Ishikawa (cell line): ENCODE results near the gene CLDN6.

Experiments
- CEBPB ChIP-seq: IDR thresholded peaks from 2 replicates; pipeline ENCODE4 v1.6.1; 2012
- CREB1 ChIP-seq: IDR thresholded peaks from 2 replicates; pipeline ENCODE4 v1.6.1; 2012; ENCODE audit warnings: low read depth
- EGR1 ChIP-seq: IDR thresholded peaks from 2 replicates; pipeline ENCODE4 v1.6.1; 2012
- EP300 ChIP-seq: IDR thresholded peaks from 2 replicates; pipeline ENCODE4 v1.6.1; 2012; ENCODE audit warnings: borderline replicate concordance
- FOXM1 ChIP-seq: IDR thresholded peaks from 2 replicates; pipeline ENCODE4 v1.6.1; 2012; ENCODE audit warnings: low read depth, borderline replicate concordance
- NFIC ChIP-seq: IDR thresholded peaks from 2 replicates; pipeline ENCODE4 v1.6.1; 2012
- RAD21 ChIP-seq: IDR thresholded peaks from 2 replicates; pipeline ENCODE4 v1.6.1; 2012; ENCODE audit warnings: low read depth
- REST ChIP-seq: IDR thresholded peaks from 2 replicates; pipeline ENCODE4 v1.6.1; 2012; ENCODE audit warnings: low read depth, mild to moderate bottlenecking
- TAF1 ChIP-seq: IDR thresholded peaks from 2 replicates; pipeline ENCODE4 v1.6.1; 2012; ENCODE audit warnings: low read depth, mild to moderate bottlenecking
- TCF12 ChIP-seq: IDR thresholded peaks from 2 replicates; pipeline ENCODE4 v1.6.1; 2012; ENCODE audit warnings: low read depth
- TEAD4 ChIP-seq: IDR thresholded peaks from 2 replicates; pipeline ENCODE4 v1.6.1; 2012
- YY1 ChIP-seq: IDR thresholded peaks from 2 replicates; pipeline ENCODE4 v1.6.1; 2012; ENCODE audit warnings: low read depth
- ZBTB7A ChIP-seq: IDR thresholded peaks from 2 replicates; pipeline ENCODE4 v1.6.1; 2012; ENCODE audit warnings: low read depth
- TF ChIP-seq, protein P1 (sequence below): IDR thresholded peaks from 2 replicates; pipeline ENCODE4 v1.6.1; 2012
- TF ChIP-seq, protein P2 (sequence below): IDR thresholded peaks from 2 replicates; pipeline ENCODE4 v1.6.1; 2012

The CLDN6 gene

DNA sequence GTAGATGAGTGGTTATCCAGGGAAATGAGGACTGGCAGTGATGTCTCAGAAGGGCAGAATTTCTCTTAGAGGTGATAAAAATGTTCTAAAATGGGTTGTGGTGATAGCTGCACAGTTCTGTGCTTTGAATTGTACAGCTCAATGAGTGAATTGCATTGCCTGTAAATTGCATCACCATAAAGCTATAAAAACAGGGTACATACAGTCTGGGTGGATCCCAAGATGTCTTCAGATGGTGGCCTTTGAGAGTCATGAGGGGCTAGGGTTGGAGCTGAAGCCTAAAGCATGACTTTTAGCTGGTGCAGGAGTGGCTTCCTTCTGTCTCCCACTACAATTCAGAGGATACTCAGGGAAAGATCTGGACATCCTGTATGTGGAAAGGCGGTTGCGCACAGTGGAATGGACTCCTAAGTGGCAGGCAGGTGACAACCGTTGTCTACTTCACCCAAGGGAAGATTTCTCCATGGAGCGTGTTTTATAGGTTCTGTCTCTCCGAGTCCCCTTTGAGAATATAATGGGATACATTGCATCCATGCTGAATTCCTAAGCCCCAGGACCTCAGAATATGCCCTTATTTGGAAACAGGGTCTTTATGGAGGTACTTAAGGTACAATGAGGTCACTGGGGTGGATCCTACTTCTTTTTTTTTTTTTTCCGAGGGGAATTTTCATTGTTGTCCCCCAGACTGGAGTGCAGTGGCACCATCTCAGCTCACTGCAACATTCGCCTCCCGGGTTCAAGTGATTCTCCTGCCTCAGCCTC is 45.8 kb upstream of the CLDN6 start:
- TF ChIP-seq EGR1, result no peak
- no peak for TF ChIP-seq FOXM1
- no peak for TF ChIP-seq RAD21
- no peak for TF ChIP-seq REST
- TF ChIP-seq, protein P1, sequence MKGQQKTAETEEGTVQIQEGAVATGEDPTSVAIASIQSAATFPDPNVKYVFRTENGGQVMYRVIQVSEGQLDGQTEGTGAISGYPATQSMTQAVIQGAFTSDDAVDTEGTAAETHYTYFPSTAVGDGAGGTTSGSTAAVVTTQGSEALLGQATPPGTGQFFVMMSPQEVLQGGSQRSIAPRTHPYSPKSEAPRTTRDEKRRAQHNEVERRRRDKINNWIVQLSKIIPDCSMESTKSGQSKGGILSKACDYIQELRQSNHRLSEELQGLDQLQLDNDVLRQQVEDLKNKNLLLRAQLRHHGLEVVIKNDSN, result no peak
- TF ChIP-seq CREB1, result no peak
- no peak for TF ChIP-seq CEBPB
- no peak for TF ChIP-seq ZBTB7A

- TF ChIP-seq, protein P1, result peak; percentile 56
- TF ChIP-seq EP300 (no peak), CREB1 (no peak), TCF12 (no peak), FOXM1 (no peak), CEBPB (no peak)
Measured at GRCh38 chr16:3062553-3062952, 44.6 kb upstream of the CLDN6 start.

GRCh38 chr16:3060339-3061127 is 42.5 kb upstream of the CLDN6 start:
- no peak for TF ChIP-seq TAF1

- no peak for TF ChIP-seq ZBTB7A
- TF ChIP-seq, protein P2, sequence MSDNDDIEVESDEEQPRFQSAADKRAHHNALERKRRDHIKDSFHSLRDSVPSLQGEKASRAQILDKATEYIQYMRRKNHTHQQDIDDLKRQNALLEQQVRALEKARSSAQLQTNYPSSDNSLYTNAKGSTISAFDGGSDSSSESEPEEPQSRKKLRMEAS, result no peak
- no peak for TF ChIP-seq YY1
- no peak for TF ChIP-seq FOXM1
- no peak for TF ChIP-seq RAD21
- no peak for TF ChIP-seq REST
- no peak for TF ChIP-seq NFIC
- TF ChIP-seq EP300, result no peak
- no peak for TF ChIP-seq TCF12
- no peak for TF ChIP-seq EGR1
- TF ChIP-seq TEAD4, result no peak
- TF ChIP-seq, protein P1, result no peak
- TF ChIP-seq CEBPB, result no peak
- no peak for TF ChIP-seq CREB1
- TF ChIP-seq TAF1, result no peak
Measured at GRCh38 chr16:3059723-3060242, 41.8 kb upstream of the CLDN6 start.

GRCh38 chr16:3059041-3059722 is 41.2 kb upstream of the CLDN6 start:
- TF ChIP-seq EGR1 (0 out of 2 replicates have a peak, but pooled peaks have one; percentile 22), EP300 (no peak), FOXM1 (no peak), NFIC (no peak), RAD21 (peak; percentile 76), YY1 (no peak), CREB1 (no peak), TEAD4 (0 out of 2 replicates have a peak, but pooled peaks have one; percentile 21), TAF1 (peak; percentile 36; the same call in 1 of the 2 replicates), CEBPB (no peak), ZBTB7A (peak; percentile 93), TCF12 (no peak), REST (no peak)
- TF ChIP-seq, protein P2, result peak; percentile 54; the same call in 1 of the 2 replicates
- TF ChIP-seq, protein P1, result no peak
